HG03175 (cell line): ENCODE results near the gene UNC50.
"Not testable (repeated sequence)": the region's sequence is repeated elsewhere in the genome, so short reads cannot be mapped to it uniquely, and the experiment has no call there.

ENCODE experiments used
- ATAC-seq: cut with Tn5 transposase; IDR thresholded peaks from one replicate; pipeline ENCODE4 v1.9.1; 2021; ENCODE audit warnings: mild to moderate bottlenecking, moderate library complexity; ENCODE audit not compliant: unreplicated experiment

The UNC50 gene

GRCh38 chr2:98573426-98573825 is 35.0 kb upstream of the UNC50 start:
- ATAC-seq, result no peak

DNA sequence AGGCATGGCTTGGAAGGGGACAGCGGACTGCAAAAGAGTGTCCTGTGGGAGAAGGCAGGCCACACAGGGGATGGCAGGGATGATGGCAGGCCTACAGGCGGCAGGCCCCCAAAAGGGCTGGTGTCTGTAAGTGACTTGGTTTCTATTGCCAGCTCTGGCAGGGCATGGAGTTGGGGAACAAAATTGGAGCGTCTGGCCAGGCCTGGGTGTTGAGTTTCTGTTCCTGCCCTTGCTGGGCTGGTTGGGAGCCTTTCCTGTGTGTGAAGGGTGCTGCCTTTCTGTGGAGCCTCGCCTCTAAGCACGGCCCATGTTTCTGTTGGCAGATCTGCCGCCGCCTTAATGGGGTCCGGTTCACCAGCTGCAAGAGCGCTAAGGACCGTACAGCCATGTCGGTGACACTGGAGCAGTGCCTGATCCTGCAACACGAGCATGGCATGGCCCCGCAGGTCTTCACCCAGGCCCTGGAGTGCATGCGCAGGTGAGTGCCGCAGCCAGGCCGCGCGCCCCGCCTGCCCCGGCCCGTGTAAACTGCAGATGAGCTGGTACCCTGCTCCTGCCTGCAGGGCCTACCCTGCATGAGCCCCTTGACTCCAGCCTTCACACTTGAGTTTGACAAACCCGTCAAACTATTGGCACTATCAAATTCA is 31.6 kb upstream of the UNC50 start:
- no peak for ATAC-seq

DNA sequence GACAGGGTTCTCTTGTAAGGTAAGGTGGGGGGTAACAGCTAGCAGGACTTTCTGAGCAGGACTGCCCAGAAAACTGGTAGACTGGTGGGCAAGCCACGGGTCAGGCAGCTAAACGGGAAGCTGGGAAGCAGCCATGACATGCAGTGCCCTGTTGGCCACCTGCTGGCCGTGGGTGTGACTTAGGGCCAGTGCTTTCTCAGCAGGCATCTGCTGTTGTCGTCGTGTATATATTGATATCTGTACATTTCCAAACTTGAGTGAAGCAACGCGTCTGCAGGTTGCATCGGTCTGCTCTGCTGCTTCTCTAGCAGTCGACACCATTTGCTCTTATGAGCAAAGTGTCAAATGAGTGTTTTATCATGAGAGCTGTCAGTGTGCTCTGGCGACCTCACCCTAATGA is 31.1 kb upstream of the UNC50 start:
- ATAC-seq, result no peak

DNA sequence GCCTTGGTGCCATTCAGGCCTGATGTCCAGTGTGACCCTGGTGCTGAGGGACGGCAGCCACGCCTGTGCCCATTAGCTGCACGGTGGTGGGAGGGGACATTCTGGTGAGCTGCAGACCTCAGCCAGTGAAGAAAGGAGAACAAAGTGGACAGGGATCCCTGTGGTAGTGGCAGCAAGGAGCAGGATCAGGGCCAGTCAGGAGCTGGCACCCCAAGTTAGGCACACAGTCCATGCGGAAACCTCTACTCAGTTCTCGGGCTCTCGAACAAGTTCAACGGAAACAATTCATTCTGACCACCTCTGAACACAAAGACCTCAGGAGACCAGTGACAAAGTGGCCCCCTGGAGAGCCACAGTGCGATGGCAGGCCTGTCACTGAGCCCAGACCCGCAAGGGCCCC is 30.2 kb upstream of the UNC50 start:
- no peak for ATAC-seq

DNA sequence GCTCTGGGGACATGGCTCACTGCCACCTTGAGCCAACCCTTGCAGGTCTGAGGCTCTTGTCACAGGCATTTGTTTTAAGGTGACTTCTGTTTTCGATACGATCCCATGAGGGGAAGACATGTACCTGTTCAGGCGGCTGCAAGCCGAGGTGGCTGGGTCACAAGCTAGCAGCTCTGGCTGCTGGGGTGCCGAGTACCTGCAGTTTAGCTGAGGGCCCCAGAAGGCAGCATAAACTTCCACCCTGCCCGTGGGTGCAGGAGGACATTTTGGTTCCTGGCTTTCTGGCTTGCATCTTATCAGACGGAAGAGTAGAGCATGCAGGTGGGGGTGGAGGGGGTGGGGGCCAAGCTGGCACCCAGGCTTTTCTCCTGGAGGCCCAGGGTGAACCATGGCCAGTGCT is 28.5 kb upstream of the UNC50 start:
- ATAC-seq, result no peak

- no peak for ATAC-seq
These were observed 27.6 kb upstream of the UNC50 start for GRCh38 chr2:98580656-98581284.

DNA sequence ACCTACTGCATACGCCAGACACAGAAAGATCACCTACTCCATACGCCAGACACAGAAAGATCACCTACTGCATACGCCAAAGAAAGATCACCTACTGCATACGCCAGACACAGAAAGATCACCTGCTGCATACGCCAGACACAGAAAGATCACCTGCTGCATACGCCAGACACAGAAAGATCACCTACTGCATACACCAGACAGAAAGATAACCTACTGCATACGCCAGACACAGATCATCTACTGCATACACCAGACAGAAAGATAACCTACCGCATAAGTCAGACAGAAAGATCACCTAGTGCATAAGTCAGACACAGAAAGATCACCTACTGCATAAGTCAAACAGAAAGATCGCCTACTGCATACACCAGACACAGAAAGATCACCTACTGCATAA is 25.9 kb upstream of the UNC50 start:
- ATAC-seq, result no peak

GRCh38 chr2:98583276-98583675 is 25.1 kb upstream of the UNC50 start:
- ATAC-seq, result no peak

DNA sequence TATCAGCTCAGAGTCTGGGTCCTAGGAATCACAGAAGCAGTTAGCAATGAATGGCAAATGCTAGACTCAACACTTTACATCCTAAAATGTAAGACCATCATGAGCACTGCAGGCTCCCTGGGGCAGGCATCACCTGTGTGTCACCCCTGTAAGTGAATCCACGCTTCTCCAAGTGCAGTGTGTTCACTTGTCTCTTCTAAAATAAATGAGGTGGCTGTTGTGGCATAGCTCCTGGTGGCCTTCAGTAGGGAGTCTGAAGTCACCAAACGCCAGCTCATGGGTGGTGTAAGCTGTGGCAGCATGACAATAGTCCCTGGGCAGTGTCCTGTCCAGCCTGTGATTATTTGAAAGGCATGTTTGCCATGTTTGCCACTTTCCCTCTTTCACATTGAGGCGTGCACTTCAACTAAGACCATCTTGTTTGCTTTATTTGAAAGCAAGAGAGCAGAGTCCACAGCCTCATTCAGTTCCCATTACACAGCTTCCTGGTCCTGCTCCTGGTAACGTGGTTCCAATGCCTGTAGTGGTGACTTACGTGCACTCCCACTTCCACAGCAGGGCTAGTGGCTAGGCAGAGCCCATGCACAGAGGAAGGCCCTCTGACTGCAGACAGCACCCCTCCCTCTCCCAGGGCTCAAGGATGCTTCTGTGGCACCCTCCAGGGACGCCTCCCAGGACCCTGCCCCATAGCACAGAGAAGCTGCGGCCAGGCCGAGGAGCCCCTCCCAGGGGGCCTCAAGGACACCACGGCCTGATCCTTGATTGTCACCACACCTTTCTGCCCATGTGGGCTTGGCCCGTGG is 24.4 kb upstream of the UNC50 start:
- no peak for ATAC-seq

- no peak for ATAC-seq
These were observed 23.0 kb upstream of the UNC50 start for GRCh38 chr2:98585386-98585785.

DNA sequence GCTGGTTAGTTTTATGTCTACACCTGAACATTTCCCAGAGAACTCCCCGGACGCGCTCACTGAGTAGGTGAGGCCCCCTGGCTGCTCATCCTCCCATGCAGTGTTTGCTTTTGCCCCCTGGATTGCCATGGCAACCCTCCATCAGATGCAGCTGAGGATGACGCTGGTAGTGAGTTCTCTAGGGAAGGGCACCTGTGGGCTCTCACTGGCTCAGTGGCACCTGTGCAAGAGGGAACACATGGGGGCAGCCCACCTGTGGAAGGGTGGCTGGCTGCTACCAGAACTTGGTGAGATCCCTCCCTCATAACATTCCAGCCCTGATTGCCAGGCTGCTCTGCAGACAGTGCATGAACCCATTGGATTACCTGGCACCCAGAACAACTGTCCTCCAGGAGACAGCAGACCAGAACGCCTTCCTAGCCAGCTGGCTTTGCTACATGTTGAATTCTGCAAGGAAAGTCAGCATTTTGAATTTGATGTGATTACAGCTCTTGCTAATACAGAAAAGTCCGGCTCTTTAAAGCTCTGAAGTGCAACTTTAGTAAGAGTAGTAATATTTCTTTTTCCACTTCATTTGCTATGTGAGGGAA is 21.7 kb upstream of the UNC50 start:
- ATAC-seq, result no peak

GRCh38 chr2:98588880-98589431 is 19.4 kb upstream of the UNC50 start:
- no peak for ATAC-seq

DNA sequence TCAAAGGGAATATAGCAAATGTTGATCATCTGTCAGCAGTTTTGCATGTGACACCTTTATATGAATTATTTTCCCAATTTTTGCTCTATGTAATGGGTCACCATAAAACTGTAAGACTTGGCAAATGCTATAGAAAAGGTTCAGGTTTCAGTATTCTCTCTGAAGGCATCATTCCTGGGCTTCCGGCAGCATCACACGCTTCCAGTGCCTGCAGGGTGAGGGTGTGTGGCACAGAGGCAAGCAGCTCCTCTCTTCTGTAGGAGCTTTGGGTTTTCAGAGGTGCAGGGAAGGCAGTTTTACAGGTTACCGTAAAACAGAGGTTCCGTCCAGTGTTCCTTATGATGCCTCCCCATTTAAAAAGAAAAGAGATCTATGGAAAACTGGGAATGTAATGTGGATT is 18.9 kb upstream of the UNC50 start:
- ATAC-seq, result no peak

DNA sequence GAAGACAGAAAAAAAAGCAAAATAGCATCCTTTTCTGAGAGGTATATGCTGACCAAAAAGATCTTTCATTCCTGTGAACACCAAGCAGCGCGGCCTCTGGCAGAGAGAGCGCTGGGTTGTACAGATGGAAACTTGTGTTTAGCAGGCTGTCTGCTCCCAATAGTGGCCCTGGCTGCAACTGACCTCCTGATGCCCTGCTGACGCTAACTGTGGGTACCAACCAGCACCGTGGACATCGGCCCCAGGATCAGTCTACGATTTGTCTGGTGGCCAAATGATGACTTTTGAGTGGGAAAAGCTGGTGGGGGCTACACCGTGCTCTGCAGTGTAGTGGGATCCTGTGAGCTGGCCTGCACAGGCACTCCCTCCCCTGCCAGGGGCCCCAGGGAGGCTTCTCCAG is 15.8 kb upstream of the UNC50 start:
- ATAC-seq, result no peak

DNA sequence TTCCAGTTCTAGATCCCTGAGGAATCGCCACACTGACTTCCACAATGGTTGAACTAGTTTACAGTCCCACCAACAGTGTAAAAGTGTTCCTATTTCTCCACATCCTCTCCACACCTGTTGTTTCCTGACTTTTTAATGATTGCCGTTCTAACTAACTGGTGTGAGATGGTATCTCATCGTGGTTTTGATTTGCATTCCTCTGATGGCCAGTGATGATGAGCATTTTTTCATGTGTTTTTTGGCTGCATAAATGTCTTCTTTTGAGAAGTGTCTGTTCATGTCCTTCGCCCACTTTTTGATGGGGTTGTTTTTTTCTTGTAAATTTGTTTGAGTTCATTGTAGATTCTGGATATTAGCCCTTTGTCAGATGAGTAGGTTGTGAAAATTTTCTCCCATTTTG is 13.7 kb upstream of the UNC50 start:
- ATAC-seq, result not testable (repeated sequence)

- no peak for ATAC-seq
These were observed 9.5 kb upstream of the UNC50 start for GRCh38 chr2:98598781-98599428.

- ATAC-seq, result peak; percentile 92
These were observed 6.8 kb upstream of the UNC50 start for GRCh38 chr2:98601532-98602132.

DNA sequence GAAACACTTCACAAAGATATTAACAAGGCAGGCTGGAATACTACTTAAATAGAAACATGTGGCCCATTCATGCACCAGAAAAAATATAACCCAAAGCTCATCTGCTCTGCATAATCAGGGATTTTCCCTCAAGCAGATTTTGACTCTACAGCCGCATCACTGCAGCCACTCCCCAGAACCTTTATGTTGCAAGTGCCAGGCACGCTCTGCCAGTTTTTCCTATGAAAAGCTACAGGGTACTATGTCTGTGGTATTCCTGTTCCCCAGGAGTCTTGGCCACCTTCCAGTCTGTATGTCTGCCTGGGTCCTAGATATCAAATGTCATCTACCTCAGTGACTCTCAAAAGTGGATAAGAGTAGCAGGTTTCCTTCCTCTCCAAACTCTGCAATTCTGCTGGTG is 3.8 kb upstream of the UNC50 start:
- no peak for ATAC-seq

DNA sequence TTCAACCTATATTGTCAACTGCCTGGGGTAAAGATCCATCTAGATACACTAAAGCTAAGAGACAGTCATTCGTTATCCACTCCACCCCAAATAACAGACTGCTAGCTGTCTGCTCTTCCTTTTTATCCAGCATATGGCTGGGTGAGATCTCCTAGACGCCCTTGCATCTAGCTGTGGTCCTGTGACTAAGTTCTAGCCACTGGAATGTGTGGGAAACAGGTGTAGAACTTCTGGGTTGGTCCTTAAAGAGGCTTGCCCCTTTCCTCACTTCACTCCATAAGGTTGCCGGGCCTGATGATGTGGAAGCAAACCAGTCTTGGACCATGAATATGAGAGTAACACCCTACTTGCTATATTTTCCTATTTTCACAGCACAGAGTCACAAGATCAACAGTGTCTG is 3.3 kb upstream of the UNC50 start:
- no peak for ATAC-seq

- no peak for ATAC-seq
These were observed 2.0 kb upstream of the UNC50 start for GRCh38 chr2:98606431-98606830.

DNA sequence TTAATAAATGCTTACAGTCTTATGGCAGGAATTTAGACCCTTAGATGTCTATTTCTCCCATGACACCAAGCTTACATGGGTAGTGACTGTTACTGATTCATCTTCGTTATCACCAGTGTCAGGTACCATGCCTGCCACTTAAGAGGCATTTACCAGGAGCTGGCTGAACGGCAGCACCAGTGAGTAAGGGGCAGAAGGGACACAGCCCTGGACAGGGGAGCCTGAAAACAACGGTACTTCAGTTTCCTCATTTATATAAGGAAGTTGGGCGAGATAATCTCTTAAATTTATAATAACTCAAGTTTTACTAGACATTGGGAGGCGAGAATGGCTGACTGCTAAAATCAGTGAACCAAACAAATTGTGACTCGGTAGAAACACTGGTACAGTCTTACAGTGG is 1.3 kb upstream of the UNC50 start:
- ATAC-seq, result no peak
